Vagina (tissue), 2 donors: Measurements from ENCODE around the gene FOXD1. TPM values are rescaled to one million over a fixed set of nuclear protein-coding genes. Genes with fewer than 3 reads are reported as not detected.

ENCODE experiments used
- DNase-seq, 2 donors: peaks; one replicate each; pipeline ENCODE4 v3.0.0-alpha.2; 2017; ENCODE audit errors: extremely low spot score in 2 of 2
- H3K27ac ChIP-seq: fragments of 200-600 bp; sonication (generic); one replicate; pipeline ENCODE4 v1.5.1; 2019
- H3K27me3 ChIP-seq: fragments of 200-600 bp; sonication (generic); one replicate; pipeline ENCODE4 v1.5.1; 2019
- H3K36me3 ChIP-seq, 2 donors: fragments of 200-600 bp; sonication (generic); one replicate each; pipeline ENCODE4 v1.5.1; 2017 to 2019
- H3K4me1 ChIP-seq: fragments of 200-600 bp; sonication (generic); one replicate; pipeline ENCODE4 v1.5.1; 2019
- H3K4me3 ChIP-seq, 2 donors: fragments of 200-600 bp; sonication (generic); 1 replicate in 1 of 2; 2 replicates in 1 of 2; pipeline ENCODE4 v1.5.1; 2016 to 2019
- H3K9me3 ChIP-seq: fragments of 200-600 bp; sonication (generic); one replicate; pipeline ENCODE4 v1.5.1; 2019
- POLR2A ChIP-seq, 2 donors: fragments of 450-650 bp; IDR thresholded peaks; one replicate each; pipeline ENCODE4 v1.6.1; 2017; ENCODE audit warnings: antibody characterized with exemption in 2 of 2, mild to moderate bottlenecking in 2 of 2, moderate library complexity in 2 of 2
- POLR2AphosphoS5 ChIP-seq, 2 donors: sonication (generic); formaldehyde crosslinking; IDR thresholded peaks; one replicate each; pipeline ENCODE4 v1.9.0; 2017; ENCODE audit warnings: antibody characterized with exemption in 2 of 2, mild to moderate bottlenecking in 2 of 2, low read depth in 1 of 2; ENCODE audit not compliant: insufficient read depth in 1 of 2
- intact Hi-C: fragments of 100-400 bp; cut with DNase I; formaldehyde crosslinking; loops from one replicate; pipeline ENCODE4 v1.15.1; 2023
- total RNA-seq: library from RNA; depleted of rRNA; stranded (reverse); fragments of >200 nt; gene quantifications from one replicate; pipeline ENCODE4 v1.2.3, GENCODE V29; 2016
- TF ChIP-seq, protein P1 (sequence below), 3 experiments: fragments of 450-650 bp in 2 of 3; fragments of 200-600 bp in 1 of 3; sonication (generic) in 1 of 3; IDR thresholded peaks; one replicate each; pipeline ENCODE4 v1.5.1; 2017 to 2019; ENCODE audit warnings: antibody characterized with exemption in 3 of 3, mild to moderate bottlenecking in 2 of 3, moderate library complexity in 2 of 3

The FOXD1 gene
- total RNA-seq, 1 donor from 2014 or later, result not detected

DNA sequence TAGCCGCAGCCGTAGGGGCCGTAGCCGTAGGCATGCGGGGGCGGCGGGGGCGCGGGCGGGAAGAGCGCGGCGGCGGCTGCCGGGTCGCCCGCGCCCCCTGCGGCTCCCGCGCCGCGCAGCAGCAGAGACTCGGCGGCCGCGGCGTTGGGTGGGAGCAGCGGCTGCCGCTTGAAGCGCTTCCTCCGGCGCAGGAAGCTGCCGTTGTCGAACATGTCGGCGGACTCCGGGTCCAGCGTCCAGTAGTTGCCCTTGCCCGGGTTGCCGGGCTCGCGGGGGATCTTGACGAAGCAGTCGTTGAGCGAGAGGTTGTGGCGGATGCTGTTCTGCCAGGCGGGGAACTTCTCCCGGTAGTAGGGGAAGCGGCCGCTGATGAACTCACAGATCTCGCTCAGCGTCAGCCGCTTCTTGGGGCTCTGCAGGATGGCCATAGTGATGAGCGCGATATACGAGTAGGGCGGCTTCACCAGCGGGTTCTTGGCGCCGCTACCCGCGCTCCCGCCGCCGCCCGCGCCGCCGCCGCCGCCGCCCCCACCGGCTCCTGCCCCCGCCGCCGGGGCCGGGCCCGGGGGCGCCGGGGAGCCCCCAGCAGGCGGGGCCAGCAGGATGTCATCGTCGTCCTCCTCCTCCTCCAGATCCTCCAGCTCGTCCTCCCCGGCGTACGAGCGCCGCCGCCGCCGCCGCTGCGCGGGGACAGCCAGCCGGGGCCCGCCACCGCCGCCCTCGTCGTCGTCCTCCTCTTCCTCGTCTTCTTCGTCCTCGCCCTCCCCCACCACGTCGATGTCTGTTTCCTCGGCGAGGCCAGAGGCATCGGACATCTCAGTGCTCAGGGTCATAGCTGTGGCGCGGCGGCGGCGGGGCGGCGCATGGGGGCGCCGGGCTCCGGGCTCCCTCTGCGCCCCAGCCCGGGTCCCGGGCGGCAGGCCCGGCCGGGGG, 781 bp downstream of the FOXD1 start:
- Histone ChIP-seq H3K9me3 (no peaks in the 10 kb centered on the region), H3K36me3 (no peaks in the 10 kb centered on the region), H3K4me1 (peaks cover 19% of the 10 kb centered on the region), H3K4me3 (peak overlapping the region; percentile 34 to 55), H3K27me3 (peaks cover 37% of the 10 kb centered on the region), H3K27ac (no peak overlapping the region)
- intact Hi-C loops, result loop anchor here (5.0 kb wide), 1 partner anchor 145 kb away; no protein-coding TSS in a partner anchor
- TF ChIP-seq POLR2A (IDR thresholded peaks at IDR 0.05), result no peak
- TF ChIP-seq, protein P1, sequence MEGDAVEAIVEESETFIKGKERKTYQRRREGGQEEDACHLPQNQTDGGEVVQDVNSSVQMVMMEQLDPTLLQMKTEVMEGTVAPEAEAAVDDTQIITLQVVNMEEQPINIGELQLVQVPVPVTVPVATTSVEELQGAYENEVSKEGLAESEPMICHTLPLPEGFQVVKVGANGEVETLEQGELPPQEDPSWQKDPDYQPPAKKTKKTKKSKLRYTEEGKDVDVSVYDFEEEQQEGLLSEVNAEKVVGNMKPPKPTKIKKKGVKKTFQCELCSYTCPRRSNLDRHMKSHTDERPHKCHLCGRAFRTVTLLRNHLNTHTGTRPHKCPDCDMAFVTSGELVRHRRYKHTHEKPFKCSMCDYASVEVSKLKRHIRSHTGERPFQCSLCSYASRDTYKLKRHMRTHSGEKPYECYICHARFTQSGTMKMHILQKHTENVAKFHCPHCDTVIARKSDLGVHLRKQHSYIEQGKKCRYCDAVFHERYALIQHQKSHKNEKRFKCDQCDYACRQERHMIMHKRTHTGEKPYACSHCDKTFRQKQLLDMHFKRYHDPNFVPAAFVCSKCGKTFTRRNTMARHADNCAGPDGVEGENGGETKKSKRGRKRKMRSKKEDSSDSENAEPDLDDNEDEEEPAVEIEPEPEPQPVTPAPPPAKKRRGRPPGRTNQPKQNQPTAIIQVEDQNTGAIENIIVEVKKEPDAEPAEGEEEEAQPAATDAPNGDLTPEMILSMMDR (IDR thresholded peaks at IDR 0.05), result no peak
- no peak for TF ChIP-seq POLR2AphosphoS5 (IDR thresholded peaks at IDR 0.05; ENCODE audit: insufficient read depth in 1 of 2, low read depth in 1 of 2)
- no peak for DNase-seq

DNA sequence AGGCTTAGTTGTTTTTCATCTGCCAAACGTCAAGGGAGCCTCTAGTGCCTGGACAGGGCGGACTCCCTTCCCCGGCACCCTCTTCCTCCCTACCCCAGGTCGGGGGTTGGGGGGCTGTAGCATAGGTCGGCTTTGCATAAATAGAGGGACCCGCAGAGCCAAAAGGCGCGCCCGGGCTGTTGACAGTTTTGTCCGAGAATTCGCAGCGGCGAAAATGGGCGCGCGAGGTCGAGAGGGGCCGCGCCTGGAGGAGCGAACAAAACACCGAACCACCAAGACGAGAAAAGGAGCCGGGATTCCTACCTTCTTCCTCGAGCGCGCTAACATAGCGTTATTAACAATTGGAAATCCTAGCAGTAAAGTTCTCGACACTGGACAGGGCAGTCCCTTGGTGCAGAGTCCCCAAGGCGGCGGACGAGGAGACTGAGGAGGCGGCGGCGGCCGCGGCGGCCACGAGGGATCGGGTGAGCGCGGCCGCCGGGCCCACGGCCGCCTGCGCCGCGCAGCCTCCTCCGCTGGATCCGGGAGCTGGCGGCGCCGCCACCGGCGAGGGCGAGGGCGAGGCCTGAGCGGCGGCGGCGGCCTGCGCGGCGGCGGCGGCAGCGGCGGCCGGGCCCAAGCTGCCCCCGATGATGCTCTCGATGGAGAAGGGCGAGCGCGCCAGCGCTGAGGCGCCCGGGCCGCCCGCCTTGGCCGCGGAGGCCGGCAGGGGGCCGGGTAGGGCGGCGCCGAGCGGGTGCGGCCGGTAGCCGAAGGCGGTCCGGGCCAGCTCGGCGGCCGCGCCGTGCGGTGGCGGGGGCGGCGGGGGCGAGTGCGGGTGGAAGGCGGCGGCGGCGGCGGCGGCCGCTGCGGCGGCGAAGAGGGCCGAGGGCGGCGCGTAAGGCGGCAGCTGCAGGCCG, 1.7 kb downstream of the FOXD1 start:
- no peaks in the 10 kb centered on the region for H3K36me3 ChIP-seq
- H3K9me3 ChIP-seq, result no peaks in the 10 kb centered on the region
- H3K4me1 ChIP-seq, result peaks cover 18% of the 10 kb centered on the region
- H3K27ac ChIP-seq, result no peak overlapping the region
- peaks cover 38% of the 10 kb centered on the region for H3K27me3 ChIP-seq
- H3K4me3 ChIP-seq, result peak overlapping the region; percentile 5 to 55
- TF ChIP-seq POLR2AphosphoS5 (IDR thresholded peaks at IDR 0.05; ENCODE audit: insufficient read depth in 1 of 2, low read depth in 1 of 2) (no peak), POLR2A (IDR thresholded peaks at IDR 0.05) (no peak)
- TF ChIP-seq, protein P1 (IDR thresholded peaks at IDR 0.05), result no peak
- intact Hi-C loops, result loop anchor here (5.0 kb wide), 1 partner anchor 145 kb away; no protein-coding TSS in a partner anchor
- no peak for DNase-seq

DNA sequence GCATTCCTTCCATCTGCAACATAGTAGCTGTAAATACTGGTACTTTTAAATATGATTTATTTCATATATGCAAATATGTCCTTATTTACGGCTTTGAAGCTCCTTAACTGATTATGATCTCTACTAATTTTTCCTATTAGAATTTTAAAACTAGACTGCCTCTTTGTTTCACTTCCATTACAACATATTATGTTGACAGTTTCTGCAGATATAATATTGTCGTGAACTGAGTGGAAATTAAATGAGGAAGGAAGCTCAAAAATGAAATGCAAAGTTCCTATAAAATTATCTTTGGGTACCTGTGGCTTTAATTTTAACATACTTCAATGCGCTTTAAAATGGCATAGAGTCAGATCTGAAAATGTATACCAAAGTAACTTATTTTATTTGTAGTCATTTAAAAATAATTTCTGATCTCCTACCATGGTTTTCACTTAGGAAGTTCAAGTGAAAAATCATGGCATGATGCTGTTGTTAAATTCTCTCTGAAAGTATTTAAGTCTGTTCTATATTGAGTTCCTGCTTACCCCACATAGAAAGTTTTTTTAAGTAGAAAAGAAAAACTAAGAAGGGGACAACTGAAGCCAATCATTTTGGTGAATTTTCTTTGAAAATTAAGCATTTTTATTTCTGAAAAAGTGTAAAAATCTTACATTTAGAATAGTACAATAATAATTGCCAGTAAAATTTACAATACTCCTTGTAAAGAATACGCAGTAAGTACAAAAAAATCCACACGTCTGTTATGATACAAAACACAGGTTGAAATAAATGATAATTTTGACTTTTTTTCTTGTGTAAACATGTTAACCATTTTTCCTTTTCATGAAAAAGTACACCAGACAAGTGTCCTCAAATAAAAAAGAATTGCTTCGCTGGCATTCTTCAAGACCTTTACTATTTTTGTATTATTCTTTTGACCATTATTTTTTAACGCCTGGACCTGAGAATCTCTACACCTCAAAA, 2.6 kb downstream of the FOXD1 start:
- Histone ChIP-seq H3K4me3 (no peak overlapping the region), H3K27ac (no peak overlapping the region), H3K9me3 (no peaks in the 10 kb centered on the region), H3K36me3 (no peaks in the 10 kb centered on the region), H3K4me1 (peaks cover 9% of the 10 kb centered on the region), H3K27me3 (peaks cover 38% of the 10 kb centered on the region)
- intact Hi-C loops, result loop anchor here (5.0 kb wide), 1 partner anchor 144 kb away; no protein-coding TSS in a partner anchor
- TF ChIP-seq POLR2AphosphoS5 (IDR thresholded peaks at IDR 0.05; ENCODE audit: insufficient read depth in 1 of 2, low read depth in 1 of 2), result no peak
- DNase-seq, result no peak

DNA sequence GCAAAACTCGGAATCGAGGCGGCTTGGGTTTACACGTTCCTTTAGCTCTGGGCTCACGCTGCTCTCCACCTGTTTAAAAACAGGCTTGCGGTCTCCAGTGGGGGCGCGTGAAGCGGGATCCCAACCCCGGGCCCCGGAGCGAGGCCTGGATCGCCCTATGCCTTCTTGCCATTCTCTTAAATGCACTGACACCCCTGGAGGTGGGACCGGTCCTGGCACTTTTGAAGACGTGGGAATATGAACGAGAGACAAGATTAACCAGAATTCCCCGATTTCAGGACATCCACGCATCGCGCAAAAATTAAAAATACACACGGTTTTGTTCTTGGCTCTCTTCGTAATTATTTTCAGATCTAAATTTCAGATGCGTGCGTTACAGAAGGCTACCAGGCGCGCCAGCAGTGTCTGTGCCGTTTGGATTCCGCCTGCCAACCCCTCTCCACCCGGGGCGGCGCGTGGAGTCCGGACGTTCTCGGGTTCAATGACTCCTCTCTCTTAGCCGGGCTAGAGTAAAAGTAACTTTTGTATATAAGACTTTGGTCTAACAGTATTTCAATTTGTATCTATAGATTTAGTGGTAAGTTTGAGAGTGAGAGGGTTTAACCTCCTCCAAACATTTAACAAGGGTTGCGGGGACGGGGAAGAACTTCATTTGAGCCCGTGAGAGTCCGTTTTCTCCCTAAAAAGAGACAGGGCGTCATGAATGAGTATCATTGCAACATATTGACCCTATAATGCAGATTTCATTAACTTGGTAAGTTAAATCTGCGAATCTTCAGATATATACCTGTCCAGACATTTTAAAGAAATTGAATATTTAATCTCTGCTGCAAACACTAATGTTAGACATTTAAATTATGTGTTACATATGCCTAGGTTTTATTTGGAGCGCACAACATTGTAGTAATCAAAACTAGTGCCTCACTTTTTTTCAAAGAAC, 3.8 kb downstream of the FOXD1 start:
- peaks cover 33% of the 10 kb centered on the region for H3K27me3 ChIP-seq
- intact Hi-C loops, result loop anchor here (5.0 kb wide), 1 partner anchor 142 kb away; no protein-coding TSS in a partner anchor
- peaks cover 8% of the 10 kb centered on the region for H3K4me1 ChIP-seq
- H3K27ac ChIP-seq, result no peak overlapping the region
- no peaks in the 10 kb centered on the region for H3K9me3 ChIP-seq
- no peak overlapping the region for H3K4me3 ChIP-seq
- DNase-seq, result no peak
- TF ChIP-seq, protein P1 (IDR thresholded peaks at IDR 0.05), result no peak
- TF ChIP-seq POLR2AphosphoS5 (IDR thresholded peaks at IDR 0.05; ENCODE audit: insufficient read depth in 1 of 2, low read depth in 1 of 2) (no peak), POLR2A (IDR thresholded peaks at IDR 0.05) (no peak)
- no peaks in the 10 kb centered on the region for H3K36me3 ChIP-seq
